ENCODE data around the gene HERC4.

DNA sequence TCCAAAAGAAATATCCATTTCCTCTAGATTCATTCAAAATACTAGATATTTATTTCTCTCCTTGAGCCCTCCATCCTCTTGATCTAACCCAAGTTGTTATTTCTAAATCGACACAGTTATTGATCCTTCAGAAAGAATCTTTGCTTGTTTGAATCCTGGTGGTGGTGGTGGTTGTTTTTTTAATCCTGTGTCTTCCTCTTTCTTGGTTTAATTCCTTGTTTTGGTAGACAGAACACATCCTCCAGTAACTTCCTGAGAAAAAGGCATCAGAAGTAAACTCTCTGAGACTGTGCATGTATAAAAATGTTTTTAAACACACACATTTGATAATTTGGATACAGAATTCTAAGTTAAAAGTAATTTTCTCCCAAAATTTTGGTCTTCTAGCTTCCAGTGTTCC is 140.7 kb downstream of the HERC4 start:
- TF ChIP-seq, protein P1, sequence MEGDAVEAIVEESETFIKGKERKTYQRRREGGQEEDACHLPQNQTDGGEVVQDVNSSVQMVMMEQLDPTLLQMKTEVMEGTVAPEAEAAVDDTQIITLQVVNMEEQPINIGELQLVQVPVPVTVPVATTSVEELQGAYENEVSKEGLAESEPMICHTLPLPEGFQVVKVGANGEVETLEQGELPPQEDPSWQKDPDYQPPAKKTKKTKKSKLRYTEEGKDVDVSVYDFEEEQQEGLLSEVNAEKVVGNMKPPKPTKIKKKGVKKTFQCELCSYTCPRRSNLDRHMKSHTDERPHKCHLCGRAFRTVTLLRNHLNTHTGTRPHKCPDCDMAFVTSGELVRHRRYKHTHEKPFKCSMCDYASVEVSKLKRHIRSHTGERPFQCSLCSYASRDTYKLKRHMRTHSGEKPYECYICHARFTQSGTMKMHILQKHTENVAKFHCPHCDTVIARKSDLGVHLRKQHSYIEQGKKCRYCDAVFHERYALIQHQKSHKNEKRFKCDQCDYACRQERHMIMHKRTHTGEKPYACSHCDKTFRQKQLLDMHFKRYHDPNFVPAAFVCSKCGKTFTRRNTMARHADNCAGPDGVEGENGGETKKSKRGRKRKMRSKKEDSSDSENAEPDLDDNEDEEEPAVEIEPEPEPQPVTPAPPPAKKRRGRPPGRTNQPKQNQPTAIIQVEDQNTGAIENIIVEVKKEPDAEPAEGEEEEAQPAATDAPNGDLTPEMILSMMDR (conservative IDR thresholded peaks at IDR 0.05; ENCODE audit: low read length), result no peak
- TF ChIP-seq EZH2phosphoT487 (IDR thresholded peaks at IDR 0.05; ENCODE audit: borderline replicate concordance), result no peak

Measured in Loucy (cell line).